Measurements from ENCODE around the gene MSMB. TPM values are rescaled to one million over a fixed set of nuclear protein-coding genes. Genes with fewer than 3 reads are reported as not detected.
"Not testable (repeated sequence)": the region's sequence is repeated elsewhere in the genome, so short reads cannot be mapped to it uniquely, and the experiment has no call there.

The MSMB gene
- polyA plus RNA-seq, 1 donor from 2014 or later = not detected

DNA sequence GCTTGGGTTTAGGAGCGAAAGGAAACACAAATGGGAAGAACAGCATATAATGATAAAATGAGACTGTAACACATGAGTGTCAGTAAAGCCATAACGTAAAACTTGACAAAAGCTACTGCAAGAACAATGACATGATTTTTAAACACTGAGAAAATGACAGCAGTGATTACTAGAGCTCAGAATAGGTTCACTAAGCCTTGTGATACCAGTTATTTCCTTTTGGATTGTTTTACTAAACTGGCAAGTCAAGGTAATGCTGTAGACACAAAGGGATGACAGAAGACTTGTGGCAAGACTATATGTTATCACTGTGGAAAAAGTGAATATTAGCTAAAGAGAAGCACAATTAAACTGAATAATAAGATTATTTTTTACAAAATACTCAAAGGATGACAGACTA lies 28.3 kb downstream of the MSMB start:
- Mint-ChIP-seq H3K4me3 (no peak overlapping the region), H3K4me1 (peaks cover 22 to 44% (median 31%) of the 10 kb centered on the region in 3 donors)

GRCh38 chr10:46016811-46017210 lies 29.3 kb downstream of the MSMB start:
- H3K36me3 Mint-ChIP-seq = no peaks in the 10 kb centered on the region
- H3K4me1 Mint-ChIP-seq = peaks cover 22 to 39% (median 27%) of the 10 kb centered on the region in 3 donors
- H3K27me3 Mint-ChIP-seq = no peaks in the 10 kb centered on the region
- H3K27ac Mint-ChIP-seq = peak overlapping the region in 1 of 3 donors; percentile 18
- no peak overlapping the region for H3K4me3 Mint-ChIP-seq
- no peaks in the 10 kb centered on the region for H3K9me3 Mint-ChIP-seq

More for the DNA sequence above, 28.3 kb downstream of the MSMB start:
- Mint-ChIP-seq H3K36me3 (no peaks in the 10 kb centered on the region), H3K27ac (peak overlapping the region in 1 of 3 donors; percentile 28), H3K27me3 (no peaks in the 10 kb centered on the region), H3K9me3 (no peaks in the 10 kb centered on the region)

DNA sequence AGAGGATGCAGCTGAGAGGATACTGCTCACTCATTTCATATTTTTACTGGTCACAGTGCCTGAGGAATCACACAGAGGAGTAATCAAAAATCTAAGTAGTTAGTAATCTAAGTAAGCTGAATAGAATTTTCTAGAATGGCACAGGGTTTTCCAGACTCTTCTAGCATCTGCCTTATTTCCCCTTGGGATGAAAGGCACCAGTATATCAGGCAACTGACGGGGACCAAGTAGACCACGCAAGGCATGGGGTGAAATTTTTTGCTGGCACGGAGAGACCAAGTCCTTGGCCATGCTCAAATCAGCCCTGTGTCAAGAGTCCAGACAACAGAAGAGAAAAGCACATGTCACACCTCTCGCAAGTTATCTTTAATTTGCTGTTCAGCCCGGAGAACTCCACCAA lies 29.9 kb downstream of the MSMB start:
- peaks cover 19 to 37% (median 25%) of the 10 kb centered on the region in 3 donors for H3K4me1 Mint-ChIP-seq
- H3K4me3 Mint-ChIP-seq = no peak overlapping the region
- H3K36me3 Mint-ChIP-seq = no peaks in the 10 kb centered on the region
- no peak overlapping the region for H3K27ac Mint-ChIP-seq
- H3K9me3 Mint-ChIP-seq = no peaks in the 10 kb centered on the region
- H3K27me3 Mint-ChIP-seq = no peaks in the 10 kb centered on the region

DNA sequence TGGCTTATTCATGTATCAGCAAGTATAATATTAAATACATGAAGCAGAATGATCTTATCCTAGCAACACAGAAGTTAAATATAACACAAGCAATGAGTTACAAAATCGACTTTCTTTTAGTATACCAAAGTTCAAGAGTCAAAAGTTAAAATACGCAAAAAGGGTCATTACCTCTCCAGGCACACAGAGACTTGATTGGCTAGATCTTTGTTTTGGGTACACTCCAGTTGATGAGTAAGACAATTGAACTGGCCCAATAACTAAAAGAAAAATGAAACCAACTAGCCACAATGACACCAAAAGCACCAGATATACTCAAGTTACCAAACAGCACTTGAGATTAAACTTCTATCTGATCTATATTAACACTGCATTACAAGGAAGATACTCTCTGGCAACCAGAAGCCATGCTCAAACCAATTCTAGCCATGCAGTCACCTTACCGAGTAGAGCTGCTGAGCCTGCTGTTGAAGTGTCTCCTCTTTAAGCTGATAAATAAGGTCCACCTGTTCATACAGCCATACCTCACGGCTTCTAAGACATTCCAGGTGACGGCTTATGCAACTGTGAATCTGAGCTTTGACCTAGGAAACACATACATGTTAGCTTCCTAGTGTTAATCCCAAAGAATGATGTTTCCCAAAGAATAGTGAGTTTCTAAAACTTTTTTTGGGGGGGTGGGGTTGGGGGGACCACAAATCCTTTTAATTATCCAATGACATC lies 31.2 kb downstream of the MSMB start:
- Mint-ChIP-seq H3K36me3 (peaks cover 2% of the 10 kb centered on the region), H3K9me3 (no peaks in the 10 kb centered on the region)

GRCh38 chr10:46014206-46014605 lies 31.9 kb downstream of the MSMB start:
- no peak overlapping the region for H3K4me3 Mint-ChIP-seq
- peaks cover 7 to 19% (median 13%) of the 10 kb centered on the region in 3 donors for H3K4me1 Mint-ChIP-seq
- no peak overlapping the region for H3K27ac Mint-ChIP-seq
- H3K9me3 Mint-ChIP-seq = no peaks in the 10 kb centered on the region
- peaks cover 2% of the 10 kb centered on the region for H3K36me3 Mint-ChIP-seq
- no peaks in the 10 kb centered on the region for H3K27me3 Mint-ChIP-seq

More for the DNA sequence above, 31.2 kb downstream of the MSMB start:
- H3K4me1 Mint-ChIP-seq = peaks cover 14 to 26% (median 19%) of the 10 kb centered on the region in 3 donors
- no peaks in the 10 kb centered on the region for H3K27me3 Mint-ChIP-seq
- H3K27ac Mint-ChIP-seq = peak overlapping the region in 1 of 3 donors; percentile 62
- H3K4me3 Mint-ChIP-seq = no peak overlapping the region

DNA sequence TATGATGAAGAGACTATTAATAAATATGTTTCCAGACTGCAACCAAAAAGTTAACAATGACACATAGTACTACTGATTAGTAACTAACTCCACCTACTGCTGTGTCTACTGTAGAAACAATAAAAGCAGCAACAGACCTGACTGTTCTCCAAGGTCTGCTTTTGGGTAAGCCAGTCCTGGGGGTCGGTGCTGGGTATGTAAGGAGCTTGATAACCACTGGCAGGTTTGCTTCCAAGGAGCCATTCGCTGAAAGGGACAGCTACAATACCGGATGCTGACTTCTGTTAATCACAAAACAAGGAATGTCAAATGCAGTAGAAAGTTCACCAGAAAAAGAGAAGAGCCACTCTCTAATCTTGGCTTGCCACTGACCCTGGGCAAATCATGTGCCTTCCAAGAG lies 33.3 kb downstream of the MSMB start:
- H3K27me3 Mint-ChIP-seq = no peaks in the 10 kb centered on the region
- H3K27ac Mint-ChIP-seq = no peak overlapping the region
- H3K4me3 Mint-ChIP-seq = no peak overlapping the region
- peaks cover 7% of the 10 kb centered on the region for H3K36me3 Mint-ChIP-seq
- no peaks in the 10 kb centered on the region for H3K9me3 Mint-ChIP-seq
- H3K4me1 Mint-ChIP-seq = peaks cover 3 to 5% (median 4%) of the 10 kb centered on the region in 3 donors

- Mint-ChIP-seq H3K9me3 (no peaks in the 10 kb centered on the region), H3K27ac (no peak overlapping the region), H3K27me3 (no peaks in the 10 kb centered on the region), H3K36me3 (peaks cover 11% of the 10 kb centered on the region), H3K4me1 (no peaks in the 10 kb centered on the region), H3K4me3 (no peak overlapping the region)
Observed at GRCh38 chr10:46006219-46006618, 39.9 kb downstream of the MSMB start.

DNA sequence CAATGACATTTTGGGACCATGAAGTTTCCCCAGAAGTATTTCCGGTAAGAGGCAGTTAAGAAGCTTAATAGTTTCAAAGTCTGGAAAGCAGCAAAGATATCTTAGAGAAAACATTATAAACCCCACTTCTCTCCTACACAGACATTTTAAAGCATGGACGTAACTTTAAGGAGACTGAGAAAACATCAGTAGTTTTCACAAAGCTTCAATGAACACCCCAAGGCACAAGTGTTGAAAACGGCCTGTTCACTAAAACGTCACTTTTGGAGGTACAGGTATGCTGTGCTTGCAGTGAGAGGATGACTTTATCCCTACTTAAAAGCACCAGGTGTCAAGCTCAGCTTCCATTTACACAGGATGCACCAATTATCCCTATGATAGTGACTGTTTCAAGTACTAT lies 40.7 kb downstream of the MSMB start:
- Mint-ChIP-seq H3K27ac (peak overlapping the region in 1 of 3 donors; percentile 63), H3K4me3 (no peak overlapping the region), H3K27me3 (no peaks in the 10 kb centered on the region), H3K4me1 (no peaks in the 10 kb centered on the region), H3K9me3 (no peaks in the 10 kb centered on the region), H3K36me3 (peaks cover 8% of the 10 kb centered on the region)

- Mint-ChIP-seq H3K9me3 (peaks cover 0 to under 1% (median 0%) of the 10 kb centered on the region in 3 donors), H3K4me1 (no peaks in the 10 kb centered on the region), H3K27ac (no peak overlapping the region), H3K27me3 (no peaks in the 10 kb centered on the region), H3K36me3 (peaks cover 10% of the 10 kb centered on the region), H3K4me3 (no peak overlapping the region)
Observed at GRCh38 chr10:46004963-46005362, 41.1 kb downstream of the MSMB start.

- H3K4me1 Mint-ChIP-seq = no peaks in the 10 kb centered on the region
- H3K27ac Mint-ChIP-seq = no peak overlapping the region
- no peak overlapping the region for H3K4me3 Mint-ChIP-seq
- H3K27me3 Mint-ChIP-seq = no peaks in the 10 kb centered on the region
- peaks cover 0 to 8% (median 2%) of the 10 kb centered on the region in 3 donors for H3K9me3 Mint-ChIP-seq
- H3K36me3 Mint-ChIP-seq = peaks cover 17% of the 10 kb centered on the region
Observed at GRCh38 chr10:46002916-46003693, 43.0 kb downstream of the MSMB start.

DNA sequence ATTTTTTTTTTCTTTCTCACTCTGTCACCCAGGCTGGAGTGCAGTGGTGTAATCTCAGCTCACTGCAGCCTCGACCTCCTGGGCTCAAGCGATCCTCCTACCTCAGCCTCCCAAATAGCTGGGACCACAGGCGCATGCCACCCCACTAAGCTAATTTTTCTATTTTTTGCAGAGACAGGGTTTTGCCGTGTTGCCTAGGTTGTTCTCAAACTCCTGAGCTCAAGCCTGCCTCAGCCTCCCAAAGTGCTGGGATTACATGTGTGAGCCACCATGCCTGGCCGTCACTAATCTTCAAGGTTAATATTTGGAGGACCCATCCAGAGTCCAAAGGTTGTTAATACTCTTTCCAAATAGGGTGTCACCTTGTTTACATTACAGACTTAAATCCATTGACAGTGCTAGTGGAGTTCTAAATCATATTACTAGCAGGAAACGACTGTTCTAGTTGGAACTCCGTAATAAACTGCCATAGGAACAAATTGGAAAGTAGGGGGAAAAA lies 43.8 kb downstream of the MSMB start:
- peaks cover 17% of the 10 kb centered on the region for H3K36me3 Mint-ChIP-seq
- peak overlapping the region in 2 of 3 donors; percentile 27 to 48 for H3K27ac Mint-ChIP-seq

GRCh38 chr10:46001187-46001756 lies 44.8 kb downstream of the MSMB start:
- peaks cover 18% of the 10 kb centered on the region for H3K36me3 Mint-ChIP-seq
- H3K9me3 Mint-ChIP-seq = peaks cover 0 to 8% (median 2%) of the 10 kb centered on the region in 3 donors
- H3K4me1 Mint-ChIP-seq = no peaks in the 10 kb centered on the region
- no peak overlapping the region for H3K27ac Mint-ChIP-seq
- H3K4me3 Mint-ChIP-seq = no peak overlapping the region
- H3K27me3 Mint-ChIP-seq = no peaks in the 10 kb centered on the region

More for the DNA sequence above, 43.8 kb downstream of the MSMB start:
- H3K9me3 Mint-ChIP-seq, H3K27me3 Mint-ChIP-seq, H3K4me1 Mint-ChIP-seq, H3K4me3 Mint-ChIP-seq: not testable (repeated sequence)

GRCh38 chr10:46000538-46000937 lies 45.5 kb downstream of the MSMB start:
- Mint-ChIP-seq H3K36me3 (peaks cover 20% of the 10 kb centered on the region), H3K27ac (no peak overlapping the region), H3K4me1 (no peaks in the 10 kb centered on the region)

GRCh38 chr10:45999955-46000354 lies 46.1 kb downstream of the MSMB start:
- not testable (repeated sequence) for H3K27ac Mint-ChIP-seq, H3K9me3 Mint-ChIP-seq, H3K4me1 Mint-ChIP-seq, H3K27me3 Mint-ChIP-seq, H3K4me3 Mint-ChIP-seq
- peaks cover 20% of the 10 kb centered on the region for H3K36me3 Mint-ChIP-seq

More at GRCh38 chr10:46000538-46000937, 45.5 kb downstream of the MSMB start:
- peaks cover 0 to 8% (median 2%) of the 10 kb centered on the region in 3 donors for H3K9me3 Mint-ChIP-seq
- no peak overlapping the region for H3K4me3 Mint-ChIP-seq
- no peaks in the 10 kb centered on the region for H3K27me3 Mint-ChIP-seq

All from IgD-negative memory B cell (primary cell).